Activated CD8-positive, alpha-beta T cell treated with anti-CD3 and anti-CD28 coated beads for 36 hours (primary cell): Measurements from ENCODE around the gene SDSL. TPM values are rescaled to one million over a fixed set of nuclear protein-coding genes. Genes with fewer than 3 reads are reported as not detected.

Source experiments
- ATAC-seq: fragments of 200-7000 bp; cut with Tn5 transposase; one replicate; pipeline ENCODE4 v1.10.0; 2021; ENCODE audit warnings: mild to moderate bottlenecking, moderate library complexity
- CTCF ChIA-PET: fragments of 350-600 bp; sonication (Branson Sonifier 250); formaldehyde crosslinking; loops from one replicate; lab custom pipeline; 2021; ENCODE audit warnings: antibody characterized with exemption; lab: Charles Lee
- POLR2A ChIA-PET: fragments of 350-600 bp; sonication (Branson Sonifier 250); formaldehyde crosslinking; loops from one replicate; lab custom pipeline; 2021; ENCODE audit warnings: antibody characterized with exemption; lab: Charles Lee
- DNase-seq: peaks from one replicate; pipeline ENCODE4 v3.0.0-alpha.2; 2020
- H3K27ac Mint-ChIP-seq: one replicate; pipeline ENCODE4 v1.8.0; 2021; ENCODE audit warnings: mild to moderate bottlenecking, mixed read lengths
- H3K27me3 Mint-ChIP-seq: one replicate; pipeline ENCODE4 v1.8.0; 2021; ENCODE audit warnings: mixed read lengths
- H3K36me3 Mint-ChIP-seq: one replicate; pipeline ENCODE4 v1.8.0; 2021; ENCODE audit warnings: low read depth, mixed read lengths
- H3K4me1 Mint-ChIP-seq: one replicate; pipeline ENCODE4 v1.8.0; 2021; ENCODE audit warnings: low read depth, mixed read lengths
- H3K4me3 Mint-ChIP-seq: one replicate; pipeline ENCODE4 v1.8.0; 2021; ENCODE audit warnings: mild to moderate bottlenecking, moderate library complexity, mixed read lengths
- H3K9me3 Mint-ChIP-seq: one replicate; pipeline ENCODE4 v1.8.0; 2021; ENCODE audit warnings: mixed read lengths
- intact Hi-C: fragments of 100-400 bp; cut with micrococcal nuclease; formaldehyde crosslinking; loops from one replicate; pipeline ENCODE4 v1.10.0; 2022
- total RNA-seq, 2 experiments: library from RNA; stranded (reverse); gene quantifications; one replicate each; pipeline ENCODE4 v1.2.3, GENCODE V29; 2021
- TF ChIP-seq, protein P1 (sequence below): fragments of 200-600 bp; IDR thresholded peaks from one replicate; pipeline ENCODE4 v1.8.0; 2022; ENCODE audit warnings: antibody characterized with exemption, mild to moderate bottlenecking

Gene SDSL
- total RNA-seq, 2 experiments from 2014 or later, result not detected

DNA sequence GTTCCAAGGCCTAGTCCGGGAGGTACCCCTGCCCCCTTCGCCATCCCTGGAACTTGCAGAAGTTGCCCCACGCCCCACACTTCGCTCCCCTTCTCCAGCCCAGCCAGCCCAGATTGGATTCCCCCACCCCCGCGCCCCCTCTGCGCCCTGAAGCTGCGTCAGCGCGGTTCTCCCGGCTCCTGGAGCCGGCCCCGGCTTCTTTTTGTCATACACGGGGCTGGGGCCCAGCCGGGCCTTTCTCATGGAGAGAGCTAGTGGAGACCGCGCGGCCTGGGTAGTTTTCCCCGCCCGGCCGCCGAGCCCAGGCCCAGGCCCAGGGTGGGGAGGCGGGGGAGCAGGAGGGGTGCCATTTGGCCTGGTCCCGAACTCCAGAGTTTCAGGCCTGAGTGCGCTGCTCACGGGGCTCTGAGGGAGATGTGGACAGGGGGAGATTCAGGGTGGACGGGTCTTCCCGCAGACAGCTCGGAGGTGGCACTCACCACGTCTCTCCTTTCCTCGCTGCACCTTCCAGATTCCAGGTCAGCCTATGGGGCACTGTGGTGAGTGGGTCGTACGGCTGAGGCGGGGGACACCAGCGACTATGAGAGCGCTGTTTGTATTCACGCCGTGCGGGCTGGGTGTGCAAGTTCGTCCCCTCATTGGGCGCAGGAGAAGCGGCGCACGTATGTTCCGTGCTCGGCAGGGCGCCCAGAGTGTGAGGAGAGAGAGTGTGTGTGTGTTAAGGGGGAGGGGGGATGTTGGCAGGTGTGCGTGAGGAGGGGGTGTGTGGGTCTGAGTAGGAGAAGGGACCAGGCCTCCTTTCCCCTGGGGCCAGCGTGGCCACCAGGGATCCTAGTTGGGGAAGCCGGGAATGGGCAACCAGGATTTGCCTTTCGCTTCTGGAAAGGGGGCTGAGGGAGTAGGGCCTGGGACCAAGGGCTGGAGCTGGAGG, 50.3 kb downstream of the SDSL start:
- no peaks in the 10 kb centered on the region for H3K9me3 Mint-ChIP-seq
- no peaks in the 10 kb centered on the region for H3K36me3 Mint-ChIP-seq
- TF ChIP-seq, protein P1, sequence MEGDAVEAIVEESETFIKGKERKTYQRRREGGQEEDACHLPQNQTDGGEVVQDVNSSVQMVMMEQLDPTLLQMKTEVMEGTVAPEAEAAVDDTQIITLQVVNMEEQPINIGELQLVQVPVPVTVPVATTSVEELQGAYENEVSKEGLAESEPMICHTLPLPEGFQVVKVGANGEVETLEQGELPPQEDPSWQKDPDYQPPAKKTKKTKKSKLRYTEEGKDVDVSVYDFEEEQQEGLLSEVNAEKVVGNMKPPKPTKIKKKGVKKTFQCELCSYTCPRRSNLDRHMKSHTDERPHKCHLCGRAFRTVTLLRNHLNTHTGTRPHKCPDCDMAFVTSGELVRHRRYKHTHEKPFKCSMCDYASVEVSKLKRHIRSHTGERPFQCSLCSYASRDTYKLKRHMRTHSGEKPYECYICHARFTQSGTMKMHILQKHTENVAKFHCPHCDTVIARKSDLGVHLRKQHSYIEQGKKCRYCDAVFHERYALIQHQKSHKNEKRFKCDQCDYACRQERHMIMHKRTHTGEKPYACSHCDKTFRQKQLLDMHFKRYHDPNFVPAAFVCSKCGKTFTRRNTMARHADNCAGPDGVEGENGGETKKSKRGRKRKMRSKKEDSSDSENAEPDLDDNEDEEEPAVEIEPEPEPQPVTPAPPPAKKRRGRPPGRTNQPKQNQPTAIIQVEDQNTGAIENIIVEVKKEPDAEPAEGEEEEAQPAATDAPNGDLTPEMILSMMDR, result no peak
- H3K4me3 Mint-ChIP-seq, result no peak overlapping the region
- intact Hi-C loops, result loop anchor here (10.0 kb wide), 1 partner anchor 1222 kb away; no protein-coding TSS in a partner anchor
- CTCF ChIA-PET, result interaction anchor here (1.5 to 2.0 kb wide), 2 partner anchors 9 to 11 kb away, joined by 3 to 10 read pairs; no protein-coding TSS in a partner anchor
- ATAC-seq (no peak), DNase-seq (no peak)
- no peak overlapping the region for H3K27ac Mint-ChIP-seq
- H3K4me1 Mint-ChIP-seq, result peaks cover 5% of the 10 kb centered on the region
- POLR2A ChIA-PET, result interaction anchor here (1.5 kb wide), 1 partner anchor 7 kb away, joined by 3 read pairs; no protein-coding TSS in a partner anchor
- H3K27me3 Mint-ChIP-seq, result peaks cover 73% of the 10 kb centered on the region

DNA sequence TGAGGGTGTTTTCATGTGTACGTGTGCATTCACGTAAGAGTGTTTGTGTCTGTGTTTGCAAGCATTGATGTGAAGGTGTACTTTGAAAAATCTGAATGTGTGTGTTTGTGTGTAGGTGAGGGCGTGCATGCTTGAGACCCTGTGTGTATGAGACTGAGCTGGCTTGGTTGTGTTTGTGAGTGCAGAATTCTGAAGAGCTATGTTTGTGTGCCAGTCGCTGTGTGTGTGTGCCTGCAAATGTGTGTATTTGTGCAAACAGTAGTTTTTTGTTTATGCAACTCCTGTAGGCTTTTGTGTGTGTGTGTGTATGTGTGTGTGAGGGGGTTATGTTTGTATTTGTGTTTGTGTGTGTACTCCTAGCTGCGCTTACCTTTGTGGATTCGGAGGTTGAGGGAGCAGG, 51.2 kb downstream of the SDSL start:
- peaks cover 5% of the 10 kb centered on the region for H3K4me1 Mint-ChIP-seq
- no peak overlapping the region for H3K27ac Mint-ChIP-seq
- intact Hi-C loops, result loop anchor here (10.0 kb wide), 1 partner anchor 1221 kb away; no protein-coding TSS in a partner anchor
- no peak for ATAC-seq
- H3K4me3 Mint-ChIP-seq, result no peak overlapping the region
- no peaks in the 10 kb centered on the region for H3K36me3 Mint-ChIP-seq
- H3K9me3 Mint-ChIP-seq, result no peaks in the 10 kb centered on the region
- ChIA-PET POLR2A (interaction anchor here (1.5 kb wide), 1 partner anchor 8 kb away, joined by 3 read pairs; no protein-coding TSS in a partner anchor), CTCF (interaction anchor here (1.5 to 2.0 kb wide), 2 partner anchors 10 to 12 kb away, joined by 3 to 10 read pairs; no protein-coding TSS in a partner anchor)
- H3K27me3 Mint-ChIP-seq, result peaks cover 79% of the 10 kb centered on the region
- TF ChIP-seq, protein P1, result no peak
- no peak for DNase-seq

DNA sequence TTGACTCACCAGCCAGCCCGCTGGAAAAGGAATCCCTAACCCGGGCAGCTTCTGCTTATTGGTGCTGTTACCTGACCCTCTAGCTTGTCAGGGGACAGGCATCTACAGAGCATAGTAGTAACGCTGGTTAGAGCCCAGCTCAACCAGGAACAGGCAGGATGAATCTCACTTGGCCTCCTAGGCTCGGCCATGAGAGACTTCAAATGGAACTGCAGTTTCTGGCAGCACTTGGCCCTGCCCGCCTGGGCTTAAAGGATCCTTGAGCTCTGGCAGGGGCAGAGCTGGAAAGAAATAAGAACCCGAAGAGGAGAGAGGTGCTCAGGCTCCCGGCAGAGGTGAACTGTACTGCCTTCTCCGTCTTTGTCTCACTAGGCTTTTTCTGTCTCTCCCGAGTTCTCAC, 51.8 kb downstream of the SDSL start:
- no peak for ATAC-seq
- TF ChIP-seq, protein P1, result no peak
- intact Hi-C loops, result loop anchor here (10.0 kb wide), 1 partner anchor 1221 kb away; no protein-coding TSS in a partner anchor
- peaks cover 5% of the 10 kb centered on the region for H3K4me1 Mint-ChIP-seq
- H3K36me3 Mint-ChIP-seq, result no peaks in the 10 kb centered on the region
- POLR2A ChIA-PET, result interaction anchor here (1.5 kb wide), 1 partner anchor 9 kb away, joined by 3 read pairs; no protein-coding TSS in a partner anchor
- no peak for DNase-seq
- H3K27ac Mint-ChIP-seq, result no peak overlapping the region
- no peaks in the 10 kb centered on the region for H3K9me3 Mint-ChIP-seq
- peaks cover 78% of the 10 kb centered on the region for H3K27me3 Mint-ChIP-seq
- CTCF ChIA-PET, result interaction anchor here (1.1 to 2.0 kb wide), 3 partner anchors 10 to 12 kb away, joined by 3 to 10 read pairs (median 3); no protein-coding TSS in a partner anchor
- H3K4me3 Mint-ChIP-seq, result peak overlapping the region; percentile 20

DNA sequence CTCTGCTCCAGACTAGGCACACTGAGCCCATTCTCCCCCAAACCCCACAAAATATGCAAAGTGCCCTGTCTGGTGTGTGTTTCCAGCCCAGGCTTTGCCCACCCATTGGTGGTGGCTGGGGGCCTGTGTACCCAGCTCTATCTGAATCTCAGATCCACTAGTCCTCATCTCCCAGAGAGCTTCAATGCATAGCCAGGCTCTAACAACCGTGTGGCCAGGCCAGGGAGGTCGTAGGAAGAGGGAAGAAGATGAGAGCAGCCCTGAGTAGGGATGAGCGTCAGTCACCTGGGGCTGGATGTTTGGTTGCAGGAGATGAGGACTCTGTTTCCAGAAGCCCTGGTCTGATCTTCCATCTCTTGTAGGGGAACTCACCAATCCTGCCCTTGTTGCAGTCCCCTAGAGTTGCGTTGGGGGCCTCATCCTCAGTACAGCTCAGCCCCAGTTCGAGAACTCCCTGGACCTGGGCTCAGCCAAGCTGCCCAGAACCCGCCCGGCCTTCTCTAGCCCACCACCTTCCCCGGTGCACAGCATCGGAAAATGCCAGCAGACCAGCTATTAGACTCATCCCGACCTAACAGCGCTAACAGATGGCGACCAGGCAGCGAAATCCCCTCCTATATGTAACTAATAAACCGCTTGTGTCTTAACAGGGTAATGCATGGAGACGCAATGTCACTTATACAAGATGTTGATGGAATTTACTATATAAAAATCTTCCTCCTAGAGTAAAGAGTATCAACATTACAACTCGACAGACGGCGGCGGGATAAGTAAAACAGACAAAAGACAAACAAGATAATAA, 52.7 kb downstream of the SDSL start:
- ChIA-PET CTCF (interaction anchor here (1.1 to 2.0 kb wide), 2 partner anchors 9 to 13 kb away, joined by 3 to 10 read pairs; no protein-coding TSS in a partner anchor), POLR2A (no interaction called here)
- H3K27ac Mint-ChIP-seq, result no peak overlapping the region
- no peak overlapping the region for H3K4me3 Mint-ChIP-seq
- intact Hi-C loops, result loop anchor here (5.0 to 10.0 kb wide), 3 partner anchors 927 to 1220 kb away; no protein-coding TSS in a partner anchor
- peaks cover 2% of the 10 kb centered on the region for H3K36me3 Mint-ChIP-seq
- ATAC-seq (no peak), DNase-seq (no peak)
- peaks cover 2% of the 10 kb centered on the region for H3K9me3 Mint-ChIP-seq
- peaks cover 10% of the 10 kb centered on the region for H3K4me1 Mint-ChIP-seq
- TF ChIP-seq, protein P1, result no peak
- H3K27me3 Mint-ChIP-seq, result peaks cover 77% of the 10 kb centered on the region
